ENCODE measurements around the gene NFIC.

DNA sequence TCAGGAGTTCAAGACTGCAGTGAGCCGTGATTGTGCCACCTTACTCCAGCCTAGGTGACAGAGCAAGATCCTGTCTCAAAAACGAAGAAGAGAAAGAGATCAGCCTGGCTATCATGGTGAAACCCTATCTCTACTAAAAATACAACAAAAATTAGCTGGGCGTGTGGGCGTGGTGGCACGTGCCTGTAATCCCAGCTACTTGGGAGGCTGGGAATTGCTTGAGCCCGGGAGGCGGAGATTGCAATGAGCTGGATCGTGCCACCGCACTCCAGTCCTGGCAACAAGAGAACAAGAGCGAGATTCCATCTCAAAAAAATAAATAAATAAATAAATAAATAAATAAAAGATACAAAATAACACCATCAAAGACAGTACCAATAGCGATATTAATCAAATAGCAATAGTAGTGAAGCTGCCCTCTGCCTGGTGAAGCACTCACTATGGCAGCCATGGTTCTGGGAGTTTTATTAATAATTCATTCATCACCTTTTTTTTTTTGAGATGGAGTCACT lies 53.9 kb downstream of the NFIC start:
- TF ChIP-seq, protein P1, sequence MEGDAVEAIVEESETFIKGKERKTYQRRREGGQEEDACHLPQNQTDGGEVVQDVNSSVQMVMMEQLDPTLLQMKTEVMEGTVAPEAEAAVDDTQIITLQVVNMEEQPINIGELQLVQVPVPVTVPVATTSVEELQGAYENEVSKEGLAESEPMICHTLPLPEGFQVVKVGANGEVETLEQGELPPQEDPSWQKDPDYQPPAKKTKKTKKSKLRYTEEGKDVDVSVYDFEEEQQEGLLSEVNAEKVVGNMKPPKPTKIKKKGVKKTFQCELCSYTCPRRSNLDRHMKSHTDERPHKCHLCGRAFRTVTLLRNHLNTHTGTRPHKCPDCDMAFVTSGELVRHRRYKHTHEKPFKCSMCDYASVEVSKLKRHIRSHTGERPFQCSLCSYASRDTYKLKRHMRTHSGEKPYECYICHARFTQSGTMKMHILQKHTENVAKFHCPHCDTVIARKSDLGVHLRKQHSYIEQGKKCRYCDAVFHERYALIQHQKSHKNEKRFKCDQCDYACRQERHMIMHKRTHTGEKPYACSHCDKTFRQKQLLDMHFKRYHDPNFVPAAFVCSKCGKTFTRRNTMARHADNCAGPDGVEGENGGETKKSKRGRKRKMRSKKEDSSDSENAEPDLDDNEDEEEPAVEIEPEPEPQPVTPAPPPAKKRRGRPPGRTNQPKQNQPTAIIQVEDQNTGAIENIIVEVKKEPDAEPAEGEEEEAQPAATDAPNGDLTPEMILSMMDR (conservative IDR thresholded peaks at IDR 0.05; ENCODE audit: low read length) = no peak
- no peak for TF ChIP-seq EZH2phosphoT487 (IDR thresholded peaks at IDR 0.05; ENCODE audit: borderline replicate concordance)

All from Loucy (cell line).